Progenitor cell of endocrine pancreas (in vitro differentiated cells): ENCODE measurements around the gene CPN2. TPM values are rescaled to one million over a fixed set of nuclear protein-coding genes. Genes with fewer than 3 reads are reported as not detected.

Experiments
- DNase-seq: peaks from one replicate; pipeline ENCODE4 v3.0.0; 2021; ENCODE audit warnings: low spot score; ENCODE audit not compliant: unreplicated experiment
- H3K27ac Mint-ChIP-seq: 2 replicates; pipeline ENCODE4 v1.8.0; 2021; ENCODE audit warnings: mild to moderate bottlenecking, moderate library complexity, mixed read lengths
- H3K27me3 Mint-ChIP-seq: 2 replicates; pipeline ENCODE4 v1.8.0; 2021; ENCODE audit warnings: mixed read lengths
- H3K36me3 Mint-ChIP-seq: 2 replicates; pipeline ENCODE4 v1.8.0; 2022; ENCODE audit warnings: mixed read lengths; ENCODE audit not compliant: insufficient read depth
- H3K4me1 Mint-ChIP-seq: 2 replicates; pipeline ENCODE4 v1.8.0; 2021; ENCODE audit warnings: low read depth, mixed read lengths
- H3K4me3 Mint-ChIP-seq: 2 replicates; pipeline ENCODE4 v1.8.0; 2021; ENCODE audit warnings: low read depth, mild to moderate bottlenecking, moderate library complexity, mixed read lengths
- H3K9me3 Mint-ChIP-seq: 2 replicates; pipeline ENCODE4 v1.8.0; 2021; ENCODE audit warnings: low read depth, mixed read lengths
- total RNA-seq: library from RNA; stranded (reverse); gene quantifications from 2 replicates; pipeline ENCODE4 v1.2.1, GENCODE V29; 2021
- TF ChIP-seq, protein P1 (sequence below): fragments of 200-600 bp; sonication (generic); IDR thresholded peaks from one replicate; pipeline ENCODE4 v1.5.0; 2021; ENCODE audit warnings: antibody characterized with exemption, mild to moderate bottlenecking; ENCODE audit not compliant: unreplicated experiment

CPN2 gene
- total RNA-seq, 1 donor from 2014 or later: not detected

DNA sequence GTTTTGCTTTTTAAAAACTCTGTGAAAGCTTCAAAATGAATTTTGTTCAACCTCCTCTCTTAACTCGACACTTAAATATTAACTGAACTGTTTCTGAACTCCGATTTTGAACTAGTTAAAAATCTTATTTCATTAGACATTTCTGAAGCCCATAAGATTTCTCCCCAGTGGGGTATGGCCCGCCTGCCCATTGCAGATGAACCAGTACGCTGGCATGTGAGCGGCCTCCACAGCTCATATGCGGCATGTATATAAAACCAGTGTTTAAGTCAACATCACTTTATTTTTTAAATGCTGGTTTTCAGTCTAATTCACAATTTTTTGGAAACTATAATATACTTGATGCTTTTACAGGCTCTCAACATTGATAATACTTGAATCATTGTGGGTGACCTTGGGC, 50.2 kb downstream of the CPN2 start:
- TF ChIP-seq, protein P1, sequence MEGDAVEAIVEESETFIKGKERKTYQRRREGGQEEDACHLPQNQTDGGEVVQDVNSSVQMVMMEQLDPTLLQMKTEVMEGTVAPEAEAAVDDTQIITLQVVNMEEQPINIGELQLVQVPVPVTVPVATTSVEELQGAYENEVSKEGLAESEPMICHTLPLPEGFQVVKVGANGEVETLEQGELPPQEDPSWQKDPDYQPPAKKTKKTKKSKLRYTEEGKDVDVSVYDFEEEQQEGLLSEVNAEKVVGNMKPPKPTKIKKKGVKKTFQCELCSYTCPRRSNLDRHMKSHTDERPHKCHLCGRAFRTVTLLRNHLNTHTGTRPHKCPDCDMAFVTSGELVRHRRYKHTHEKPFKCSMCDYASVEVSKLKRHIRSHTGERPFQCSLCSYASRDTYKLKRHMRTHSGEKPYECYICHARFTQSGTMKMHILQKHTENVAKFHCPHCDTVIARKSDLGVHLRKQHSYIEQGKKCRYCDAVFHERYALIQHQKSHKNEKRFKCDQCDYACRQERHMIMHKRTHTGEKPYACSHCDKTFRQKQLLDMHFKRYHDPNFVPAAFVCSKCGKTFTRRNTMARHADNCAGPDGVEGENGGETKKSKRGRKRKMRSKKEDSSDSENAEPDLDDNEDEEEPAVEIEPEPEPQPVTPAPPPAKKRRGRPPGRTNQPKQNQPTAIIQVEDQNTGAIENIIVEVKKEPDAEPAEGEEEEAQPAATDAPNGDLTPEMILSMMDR: no peak
- H3K27ac Mint-ChIP-seq: no peak overlapping the region
- peaks cover 4% of the 10 kb centered on the region for H3K27me3 Mint-ChIP-seq
- DNase-seq: no peak
- peaks cover 7% of the 10 kb centered on the region for H3K4me1 Mint-ChIP-seq
- no peak overlapping the region for H3K4me3 Mint-ChIP-seq
- H3K36me3 Mint-ChIP-seq: no peaks in the 10 kb centered on the region
- H3K9me3 Mint-ChIP-seq: no peaks in the 10 kb centered on the region

DNA sequence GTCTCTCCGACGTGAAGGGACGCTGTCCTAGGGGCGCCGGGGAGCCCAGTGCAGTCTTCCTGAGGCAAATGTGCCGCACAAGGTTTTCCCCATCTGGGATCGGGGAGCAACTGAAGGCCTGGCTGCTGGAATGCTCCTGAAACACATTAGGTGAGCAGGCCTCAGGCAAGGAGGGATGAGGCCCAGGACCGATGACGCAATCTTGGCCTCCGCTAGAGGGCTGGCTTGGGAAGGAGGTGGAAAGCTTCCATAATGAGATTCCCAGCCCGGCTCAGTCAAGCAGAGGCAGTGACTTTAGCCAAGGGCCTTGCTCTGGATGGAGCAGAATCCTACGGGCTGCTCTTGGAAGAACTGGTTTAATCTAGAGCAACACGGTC, 50.8 kb downstream of the CPN2 start:
- H3K4me1 Mint-ChIP-seq: peaks cover 5% of the 10 kb centered on the region
- peaks cover 4% of the 10 kb centered on the region for H3K27me3 Mint-ChIP-seq
- peak overlapping the region; percentile 54 for H3K27ac Mint-ChIP-seq
- no peaks in the 10 kb centered on the region for H3K9me3 Mint-ChIP-seq
- DNase-seq: no peak
- H3K36me3 Mint-ChIP-seq: no peaks in the 10 kb centered on the region
- TF ChIP-seq, protein P1: peak; percentile 28
- H3K4me3 Mint-ChIP-seq: no peak overlapping the region

DNA sequence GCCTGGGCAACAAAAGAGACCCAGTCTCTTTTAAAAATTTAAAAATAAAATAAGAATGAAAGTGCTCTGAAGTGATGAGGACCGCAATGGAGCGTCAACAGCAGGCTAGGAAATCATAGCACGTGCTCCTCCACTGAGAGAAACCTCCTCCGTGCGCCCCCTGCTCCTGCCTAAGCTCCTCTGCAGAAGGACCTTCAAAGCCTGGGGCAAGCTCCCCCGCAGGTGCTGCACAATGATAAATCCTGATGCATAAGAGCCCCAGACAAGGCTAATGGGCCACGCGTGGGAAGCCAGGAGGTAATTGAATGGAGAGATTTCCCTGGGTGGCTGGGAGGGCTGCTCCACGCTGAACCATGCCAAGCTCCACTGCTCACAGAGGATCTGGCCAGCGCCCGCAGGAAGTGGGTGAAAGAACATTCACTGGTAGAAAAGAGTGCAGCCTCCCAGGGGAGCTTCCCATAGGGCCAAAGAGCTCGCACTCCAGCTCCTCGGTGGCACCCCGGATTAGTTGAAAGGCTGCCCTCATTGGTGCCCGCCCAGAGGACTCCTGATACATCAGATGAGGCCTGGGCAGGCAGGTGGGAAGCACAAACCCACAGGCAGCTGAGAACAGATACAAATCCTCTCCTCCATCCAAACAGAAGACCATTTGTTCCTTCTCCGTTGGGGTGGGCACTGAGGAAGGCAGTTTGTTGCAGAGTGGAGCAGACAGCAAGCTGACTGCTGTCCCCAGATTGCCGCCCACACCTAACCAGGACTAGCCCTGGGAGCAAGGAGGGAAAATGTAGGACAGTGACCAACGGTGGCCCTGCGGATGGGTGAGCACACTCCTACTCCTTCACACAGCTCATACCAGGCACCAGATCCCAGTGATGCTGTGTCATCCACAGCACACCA, 52.5 kb downstream of the CPN2 start:
- H3K27ac Mint-ChIP-seq: no peak overlapping the region
- no peaks in the 10 kb centered on the region for H3K9me3 Mint-ChIP-seq
- DNase-seq: no peak
- no peaks in the 10 kb centered on the region for H3K36me3 Mint-ChIP-seq
- TF ChIP-seq, protein P1: no peak
- no peak overlapping the region for H3K4me3 Mint-ChIP-seq
- H3K27me3 Mint-ChIP-seq: no peaks in the 10 kb centered on the region
- peaks cover 9% of the 10 kb centered on the region for H3K4me1 Mint-ChIP-seq

DNA sequence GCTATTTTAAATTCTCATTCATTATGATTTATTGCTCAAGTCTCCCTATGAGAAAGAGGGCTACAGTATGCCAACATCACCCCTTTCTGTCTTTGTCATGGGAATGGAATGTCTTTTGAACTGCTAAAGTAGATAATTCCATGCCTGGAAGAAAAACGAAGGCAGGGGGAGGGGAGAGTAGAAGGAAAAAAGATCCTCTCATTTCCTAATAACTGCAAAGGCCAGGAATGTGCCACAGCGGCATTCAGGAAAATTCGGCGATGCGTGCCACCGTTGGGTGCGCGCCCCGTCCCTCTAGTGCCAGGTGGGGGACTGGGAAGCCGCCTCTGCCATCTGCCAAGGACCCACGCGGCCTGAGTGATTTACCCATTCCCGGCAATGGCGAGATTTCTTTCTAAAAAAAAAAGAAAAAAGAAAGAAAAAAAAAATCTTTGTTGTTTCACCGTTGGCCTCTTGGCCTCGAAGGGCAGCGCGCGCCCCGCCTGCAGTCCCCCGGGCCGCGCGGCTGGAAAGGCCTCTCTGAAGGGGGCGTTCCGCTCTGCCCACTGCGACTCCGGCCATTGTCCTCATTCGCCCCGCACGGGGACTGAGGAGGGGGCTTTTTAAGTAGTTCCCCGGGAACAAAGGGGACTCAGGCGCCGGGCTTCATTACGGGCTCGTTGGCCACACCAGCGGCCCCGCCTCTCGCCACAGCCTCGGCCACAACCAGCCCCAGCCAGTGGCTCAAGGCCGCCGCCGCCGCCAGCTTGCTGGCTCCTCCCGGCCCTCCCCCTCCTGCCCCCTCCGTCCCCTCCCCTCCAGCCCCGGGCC, 54.5 kb downstream of the CPN2 start:
- TF ChIP-seq, protein P1: no peak
- peak; percentile 52 for DNase-seq
- peak overlapping the region; percentile 55 for H3K4me3 Mint-ChIP-seq
- H3K27ac Mint-ChIP-seq: peak overlapping the region; percentile 96
- H3K9me3 Mint-ChIP-seq: no peaks in the 10 kb centered on the region
- H3K27me3 Mint-ChIP-seq: peaks cover 3% of the 10 kb centered on the region
- peaks cover 9% of the 10 kb centered on the region for H3K4me1 Mint-ChIP-seq
- H3K36me3 Mint-ChIP-seq: no peaks in the 10 kb centered on the region

DNA sequence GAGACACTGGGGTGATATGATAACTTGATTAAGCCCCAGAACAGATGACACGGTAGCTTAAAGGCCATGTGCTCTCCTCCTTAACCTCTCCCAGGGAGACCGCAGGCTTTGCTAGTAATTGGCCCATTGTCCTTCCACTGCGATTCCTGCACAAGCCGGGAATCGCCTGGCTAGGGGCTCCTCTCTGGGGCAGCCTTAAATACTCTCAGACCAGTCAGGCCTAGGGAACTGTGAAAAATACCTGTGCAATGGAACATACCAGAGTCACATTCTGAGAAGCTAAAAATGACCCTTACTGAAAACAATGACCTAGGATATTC, 56.3 kb downstream of the CPN2 start:
- peaks cover 9% of the 10 kb centered on the region for H3K4me1 Mint-ChIP-seq
- no peak for DNase-seq
- H3K36me3 Mint-ChIP-seq: peaks cover 1% of the 10 kb centered on the region
- H3K27ac Mint-ChIP-seq: peak overlapping the region; percentile 24
- TF ChIP-seq, protein P1: no peak
- H3K4me3 Mint-ChIP-seq: no peak overlapping the region
- H3K9me3 Mint-ChIP-seq: peaks cover 7% of the 10 kb centered on the region
- peaks cover 3% of the 10 kb centered on the region for H3K27me3 Mint-ChIP-seq
